Adipose tissue (tissue), 3 donors: ENCODE results near the gene CAMTA1. TPM values are rescaled to one million over a fixed set of nuclear protein-coding genes. Genes with fewer than 3 reads are reported as not detected.

ENCODE experiments used
- H3K27ac ChIP-seq: one replicate; pipeline ENCODE4 v1.5.1; 2013; ENCODE audit warnings: low read depth, low read length
- WGBS, 3 donors: extraction: QIAGEN DNeasy Blood & Tissue Kit; methylation state at CpG; one replicate each; pipeline ENCODE4 v1.1.7; 2013; 5-methylcytosine and 5-hydroxymethylcytosine counted together
- polyA plus RNA-seq, 3 donors: library from polyadenylated mRNA; stranded (reverse); fragments of 200-250 nt; gene quantifications; one replicate each; pipeline ENCODE4 v1.2.3, GENCODE V29; 2013
- donor health status: healthy with polysubstance abuse.
- donor health status: Bipolar disorder and iron deficiency.
- donor health status: healthy.

CAMTA1 gene
- polyA plus RNA-seq, 3 donors = 25.7 to 111 (median 60.2) TPM

GRCh38 chr1:7421471-7422075, 636.3 kb downstream of the CAMTA1 start:
- no peak overlapping the region for H3K27ac ChIP-seq
- 84 to 93% (median 92%) methylated on average over 12 of the region's 12 CpGs for WGBS, 3 donors

- WGBS, 3 donors = 92 to 98% (median 94%) methylated on average over 6 of the region's 6 CpGs
- H3K27ac ChIP-seq = no peak overlapping the region
Measured at GRCh38 chr1:7422081-7422480, 636.8 kb downstream of the CAMTA1 start.

DNA sequence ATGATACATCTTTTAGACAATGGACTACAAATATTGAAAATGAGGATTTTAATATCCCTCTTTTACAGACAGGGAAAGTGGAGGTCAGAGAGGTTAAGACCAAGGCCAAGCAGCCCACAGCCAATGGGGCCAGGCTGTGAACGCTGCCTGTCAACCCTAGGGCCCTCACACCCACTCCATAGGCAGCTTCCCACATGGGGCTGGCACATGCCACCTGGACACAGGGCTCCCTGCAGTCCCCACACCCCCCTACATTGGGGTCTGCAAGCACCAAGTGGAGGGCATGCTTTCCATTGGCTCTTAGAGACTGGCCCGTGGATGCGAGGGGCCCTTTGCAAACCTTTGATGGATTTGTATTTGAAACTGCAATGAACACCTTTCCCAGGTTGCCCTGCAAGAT, 637.3 kb downstream of the CAMTA1 start:
- WGBS, 3 donors = 93 to 96% (median 95%) methylated on average over 3 of the region's 3 CpGs
- no peak overlapping the region for H3K27ac ChIP-seq

DNA sequence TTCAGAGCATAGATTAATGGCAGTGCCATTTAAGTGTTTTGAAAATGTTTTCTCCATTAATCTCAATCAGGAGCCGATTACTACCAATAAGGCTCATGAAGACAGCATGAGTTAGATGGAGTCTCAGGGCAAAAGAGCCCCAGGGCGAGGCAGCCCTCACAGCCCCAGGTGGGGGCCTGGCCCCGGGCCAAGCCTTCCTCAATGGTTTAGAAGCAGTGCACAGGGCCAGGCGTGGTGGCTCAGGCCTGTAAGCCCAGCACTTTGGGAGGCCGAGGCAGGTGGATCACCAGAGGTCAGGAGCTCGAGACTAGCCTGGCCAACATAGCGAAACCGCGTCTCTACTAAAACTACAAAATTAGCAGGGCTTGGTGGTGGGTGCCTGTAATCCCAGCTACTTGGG, 637.7 kb downstream of the CAMTA1 start:
- WGBS, 3 donors = 79 to 83% (median 80%) methylated on average over 9 of the region's 9 CpGs
- no peak overlapping the region for H3K27ac ChIP-seq

GRCh38 chr1:7424352-7424890, 639.2 kb downstream of the CAMTA1 start:
- no peak overlapping the region for H3K27ac ChIP-seq
- WGBS, 3 donors = 61 to 90% (median 84%) methylated on average over 9 of the region's 9 CpGs

DNA sequence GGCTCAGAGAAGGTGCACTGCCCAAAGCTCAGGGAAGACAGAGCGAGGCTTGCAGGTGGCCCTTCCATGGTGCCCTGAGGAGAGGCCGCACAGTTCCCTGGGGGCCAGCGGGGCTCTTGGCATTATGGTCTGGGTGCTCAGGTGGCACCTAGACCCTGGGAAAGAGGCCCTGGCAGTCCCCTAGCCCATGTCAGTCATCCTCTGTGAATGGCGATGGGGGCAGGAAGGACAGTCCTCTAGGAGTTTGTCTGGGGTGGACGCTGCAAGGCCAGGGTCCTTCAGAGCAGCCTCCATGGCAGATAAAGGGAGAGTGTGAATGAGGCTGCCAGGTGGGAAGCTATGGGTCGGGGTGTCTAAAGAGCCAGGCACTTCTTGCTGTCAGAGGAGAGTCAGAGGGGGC, 640.0 kb downstream of the CAMTA1 start:
- no peak overlapping the region for H3K27ac ChIP-seq
- WGBS, 3 donors = 91 to 96% (median 94%) methylated on average over 6 of the region's 6 CpGs

- WGBS, 3 donors = 70 to 93% (median 87%) methylated on average over 3 of the region's 3 CpGs
- no peak overlapping the region for H3K27ac ChIP-seq
Measured at GRCh38 chr1:7425771-7426170, 640.5 kb downstream of the CAMTA1 start.

DNA sequence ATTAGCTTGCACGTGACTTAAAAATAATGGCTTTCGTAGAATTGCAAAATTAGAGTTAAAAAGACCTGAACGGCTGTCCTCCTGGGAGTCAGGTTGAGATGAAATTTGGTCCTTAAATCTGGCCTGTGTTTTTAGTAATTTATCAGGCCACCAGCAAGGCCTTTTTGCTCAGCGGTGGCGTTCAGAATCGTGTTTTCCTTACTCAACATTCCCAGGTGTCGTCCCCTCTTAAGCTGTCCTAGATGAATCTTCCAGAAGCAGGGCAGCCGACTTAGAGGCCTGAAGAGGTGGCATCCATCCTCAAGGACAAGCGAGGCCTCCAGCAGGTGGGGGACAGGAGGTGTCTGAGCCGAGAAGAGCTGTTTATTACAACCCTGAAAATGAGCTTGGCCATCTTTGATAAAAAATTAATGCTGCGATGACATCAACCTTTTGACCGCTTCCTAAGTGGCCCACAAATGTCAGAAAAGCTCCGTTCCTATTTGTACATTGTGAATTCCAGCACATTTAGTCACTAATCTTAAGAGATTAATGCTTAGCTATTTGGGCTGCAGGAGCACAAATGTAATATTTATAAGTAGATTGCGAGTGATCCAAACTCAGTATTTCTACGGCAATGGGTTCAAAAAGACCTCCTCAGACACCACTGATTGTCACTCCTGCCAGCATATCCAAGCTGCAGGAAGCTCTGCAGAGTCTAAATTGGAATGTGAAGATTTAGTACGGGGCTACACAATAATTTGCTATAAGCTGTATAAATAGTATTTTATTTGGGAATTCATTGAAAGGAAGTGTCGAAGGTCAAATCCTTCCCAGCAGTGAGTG, 641.7 kb downstream of the CAMTA1 start:
- no peak overlapping the region for H3K27ac ChIP-seq
- 79 to 86% (median 81%) methylated on average over 17 of the region's 17 CpGs for WGBS, 3 donors

DNA sequence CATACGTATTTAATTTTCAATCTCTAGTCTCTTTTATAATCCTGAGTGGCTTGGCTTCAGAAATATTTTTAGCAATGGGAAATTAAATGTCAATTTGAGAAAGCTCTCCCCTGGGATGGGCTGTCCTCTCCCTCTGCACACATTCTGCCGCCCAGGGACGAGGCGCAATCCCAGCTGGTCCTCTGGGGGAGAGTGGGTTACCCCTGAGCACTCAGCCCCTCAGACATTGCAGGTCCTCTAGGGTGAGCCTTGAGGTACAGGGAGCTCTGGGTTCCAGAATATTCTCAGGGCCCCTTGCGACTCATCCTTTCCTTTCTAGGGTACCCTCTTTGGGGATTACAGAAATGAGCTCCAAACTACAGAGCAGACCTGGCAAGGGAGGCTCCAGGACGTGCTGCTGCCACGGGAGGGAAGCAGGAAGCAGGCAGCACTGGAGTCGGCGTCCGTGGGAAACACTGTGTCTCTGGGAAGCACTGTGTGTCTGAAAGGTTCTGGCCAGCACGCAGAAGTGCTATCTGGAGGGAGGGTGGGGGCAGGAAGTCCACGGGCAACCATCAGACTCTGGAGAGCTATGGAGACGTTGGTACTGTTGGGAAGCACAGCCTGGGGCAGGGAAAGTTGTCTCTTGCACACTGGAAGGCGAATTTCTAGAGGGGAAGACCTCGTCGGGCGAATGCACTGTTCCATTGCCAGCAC, 642.5 kb downstream of the CAMTA1 start:
- WGBS, 3 donors = 54 to 76% (median 58%) methylated on average over 17 of the region's 17 CpGs
- no peak overlapping the region for H3K27ac ChIP-seq

DNA sequence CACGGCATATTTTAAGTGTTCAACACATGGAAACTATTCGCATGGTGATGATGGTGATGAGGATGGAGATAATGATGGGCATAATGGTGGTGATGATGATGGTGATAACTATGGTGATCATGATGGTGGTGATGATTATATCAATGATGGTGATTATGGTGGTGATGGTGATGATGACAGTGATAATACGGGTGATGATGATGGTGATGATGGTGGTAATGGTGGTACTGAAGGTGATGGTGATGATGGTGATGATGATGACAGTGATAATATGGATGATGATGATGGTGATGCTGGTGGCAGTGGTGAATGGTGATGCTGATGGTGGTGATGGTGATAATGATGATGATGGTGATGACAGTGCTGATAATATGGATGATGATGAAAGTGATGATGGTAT, 644.0 kb downstream of the CAMTA1 start:
- WGBS, 3 donors = 93 to 94% (median 94%) methylated on average over 3 of the region's 3 CpGs
- no peak overlapping the region for H3K27ac ChIP-seq

- WGBS, 3 donors = 81 to 96% (median 96%) methylated on average over 6 to 7 of the region's 7 CpGs
- H3K27ac ChIP-seq = no peak overlapping the region
Measured at GRCh38 chr1:7430047-7430608, 644.9 kb downstream of the CAMTA1 start.

DNA sequence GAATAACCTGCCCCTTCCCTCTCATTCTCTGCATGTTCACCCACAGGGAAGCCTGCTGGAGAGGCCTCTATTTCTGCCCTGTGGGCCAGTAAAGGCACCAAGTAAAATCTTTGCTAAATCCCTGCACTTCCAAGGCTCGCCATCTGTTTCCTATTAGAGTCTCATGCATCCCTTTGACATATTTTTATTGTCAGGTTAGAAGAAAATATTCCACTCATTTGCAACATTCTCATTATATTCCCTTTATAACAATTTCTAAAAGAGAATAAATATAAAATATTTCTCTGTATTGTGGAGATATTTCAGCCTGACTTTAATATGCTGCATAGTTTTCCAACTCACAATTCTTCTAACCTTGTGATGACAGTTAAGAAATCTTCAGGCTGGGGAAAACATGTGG, 645.4 kb downstream of the CAMTA1 start:
- H3K27ac ChIP-seq = no peak overlapping the region
- 72 to 95% (median 85%) methylated on average over 1 of the region's 1 CpG for WGBS, 3 donors

- 84 to 92% (median 87%) methylated on average over 15 of the region's 15 CpGs for WGBS, 3 donors
- no peak overlapping the region for H3K27ac ChIP-seq
Measured at GRCh38 chr1:7432102-7432899, 647.0 kb downstream of the CAMTA1 start.

GRCh38 chr1:7432900-7433380, 647.7 kb downstream of the CAMTA1 start:
- WGBS, 3 donors = 79 to 91% (median 79%) methylated on average over 5 of the region's 5 CpGs
- H3K27ac ChIP-seq = no peak overlapping the region

GRCh38 chr1:7434566-7434965, 649.3 kb downstream of the CAMTA1 start:
- no peak overlapping the region for H3K27ac ChIP-seq
- WGBS, 3 donors = 95 to 97% (median 96%) methylated on average over 5 of the region's 5 CpGs

- WGBS, 3 donors = 90 to 96% (median 95%) methylated on average over 14 of the region's 14 CpGs
- H3K27ac ChIP-seq = no peak overlapping the region
Measured at GRCh38 chr1:7435276-7436055, 650.2 kb downstream of the CAMTA1 start.
